Measurements from ENCODE around the gene SLC9A1. TPM values are rescaled to one million over a fixed set of nuclear protein-coding genes. Genes with fewer than 3 reads are reported as not detected.
A peak's percentile ranks its signal among the peaks of the same experiment; 100 is the strongest.

Gene SLC9A1
- polyA plus RNA-seq, 1 of the 3 experiments (the other 2 are of a cell fraction): 11.4 TPM

GRCh38 chr1:27145934-27146354, 9.0 kb downstream of the SLC9A1 start (continued):
- TF ChIP-seq ZBTB33 (IDR thresholded peaks at IDR 0.05; ENCODE audit: borderline replicate concordance, low read depth): no peak
- peak; percentile 80; the same call in 1 of the 2 replicates for TF ChIP-seq JUND (IDR thresholded peaks at IDR 0.05)
- TF ChIP-seq RAD21 (IDR thresholded peaks at IDR 0.05; ENCODE audit: low read length): no peak
- peak; percentile 87 for TF ChIP-seq MAX (IDR thresholded peaks at IDR 0.05; ENCODE audit: low read depth)
- TF ChIP-seq RCOR1 (IDR thresholded peaks at IDR 0.05; ENCODE audit: low read length): no peak
- no peak for TF ChIP-seq GATA2 (CRISPR knock-in tag; IDR thresholded peaks at IDR 0.05)
- TF ChIP-seq USF2 (IDR thresholded peaks at IDR 0.05; ENCODE audit: borderline replicate concordance, low read depth, low read length): no peak
- TF ChIP-seq RFX5 (IDR thresholded peaks at IDR 0.05; ENCODE audit: low read length): no peak
- TF ChIP-seq MEF2A (IDR thresholded peaks at IDR 0.05; ENCODE audit: borderline replicate concordance, low read depth): no peak
- TF ChIP-seq TAF1 (IDR thresholded peaks at IDR 0.05; ENCODE audit: borderline replicate concordance, low read depth, low read length): peak; percentile 47; the same call in 1 of the 2 replicates

GRCh38 chr1:27144920-27145661, 9.8 kb downstream of the SLC9A1 start:
- ChIA-PET CTCF (interaction anchor here (0.6 to 2.2 kb wide), 6 partner anchors 10 to 151 kb away, joined by 3 to 8 read pairs (median 4); partner anchors contain the start of gene SLC9A1), POLR2A (interaction anchor here (1.2 to 1.9 kb wide), 2 partner anchors 10 to 12 kb away, joined by 6 read pairs; partner anchors contain the start of gene SLC9A1)
- Histone ChIP-seq H3K9ac (peak overlapping the region; percentile 50), H3K36me3 (replicated peaks in 1 of 2; ENCODE audit: control insufficient read depth in 1 of 2, insufficient read depth in 2 of 2, low read length in 1 of 2) (no peaks in the 10 kb centered on the region), H3K4me1 (ENCODE audit: control insufficient read depth in 1 of 2, insufficient read depth in 2 of 2, low read depth in 1 of 2, low read length in 1 of 2) (peaks cover 32 to 54% of the 10 kb centered on the region in 2 experiments; a peak in 3 of 4 replicates), H4K20me1 (ENCODE audit: insufficient read depth) (no peaks in the 10 kb centered on the region), H3K4me2 (peak overlapping the region; percentile 70), H2AFZ (ENCODE audit: low read depth) (peak overlapping the region; percentile 56; the same call in 1 of the 2 replicates), H3K4me3 (ENCODE audit: low read depth in 2 of 2, low read length in 1 of 2) (no peak overlapping the region), H3K27me3 (ENCODE audit: insufficient read depth) (no peaks in the 10 kb centered on the region), H3K79me2 (ENCODE audit: insufficient read depth) (peaks cover 84% of the 10 kb centered on the region), H3K9me2 (no peaks in the 10 kb centered on the region), H3K9me3 (no peaks in the 10 kb centered on the region), H3K27ac (ENCODE audit: low read depth in 2 of 2, low read length in 1 of 2) (peak overlapping the region; percentile 82 to 91), H3F3A (replicated peaks; ENCODE audit: insufficient read depth) (peaks cover 28% of the 10 kb centered on the region)
- TF ChIP-seq MAX (IDR thresholded peaks at IDR 0.05; ENCODE audit: low read depth) (no peak), RCOR1 (IDR thresholded peaks at IDR 0.05; ENCODE audit: low read length) (no peak), FOSL2 (IDR thresholded peaks at IDR 0.05; ENCODE audit: borderline replicate concordance, low read depth) (no peak), NRF1 (IDR thresholded peaks at IDR 0.05; ENCODE audit: low read depth, low read length) (no peak), YY1 (IDR thresholded peaks at IDR 0.05; ENCODE audit: low read depth) (no peak), SMC3 (IDR thresholded peaks at IDR 0.05; ENCODE audit: low read depth, low read length) (no peak), MEF2A (IDR thresholded peaks at IDR 0.05; ENCODE audit: borderline replicate concordance, low read depth) (no peak), GATA2 (CRISPR knock-in tag; IDR thresholded peaks at IDR 0.05) (no peak), MXI1 (IDR thresholded peaks at IDR 0.05; ENCODE audit: low read depth, low read length) (no peak), USF2 (IDR thresholded peaks at IDR 0.05; ENCODE audit: borderline replicate concordance, low read depth, low read length) (no peak), SIN3A (IDR thresholded peaks at IDR 0.05; ENCODE audit: borderline replicate concordance, low read depth, low read length) (no peak), EZH2phosphoT487 (IDR thresholded peaks at IDR 0.05; ENCODE audit: borderline replicate concordance, low read depth) (no peak), TEAD4 (IDR thresholded peaks at IDR 0.05; ENCODE audit: borderline replicate concordance, insufficient read depth) (no peak), USF1 (IDR thresholded peaks at IDR 0.05; ENCODE audit: borderline replicate concordance, low read depth) (no peak)
- WGBS (ENCODE audit: low lambda C conversion rate): 85% methylated on average over 4 of the region's 5 CpGs
- no peak for DNase-seq
